Pancreas (tissue), 10 donors: ENCODE data around the gene CTDSPL. TPM values are rescaled to one million over a fixed set of nuclear protein-coding genes. Genes with fewer than 3 reads are reported as not detected.

Source experiments
- ATAC-seq, 4 donors: fragments of 200-7000 bp; cut with Tn5 transposase; one replicate each; pipeline versions ENCODE4 v1.8.0 to v1.9.1; 2020; ENCODE audit warnings: mild to moderate bottlenecking in 4 of 4, moderate library complexity in 4 of 4
- DNase-seq, 6 donors: peaks; one replicate each; pipeline ENCODE4 v3.0.0-alpha.2; 2020
- FAIRE-seq: peaks from 2 replicates; lab custom pipeline; 2012; peaks lifted over from hg19 to GRCh38; lab: Jason Lieb, UNC
- H3K27ac ChIP-seq, 4 donors: fragments of 200-600 bp; sonication (generic); 1 replicate in 3 of 4; 2 replicates in 1 of 4; pipeline versions ENCODE4 v1.5.0 to v1.8.0; 2020
- H3K27me3 ChIP-seq, 4 donors: fragments of 200-600 bp; one replicate each; pipeline ENCODE4 v1.8.0; 2021
- H3K36me3 ChIP-seq, 3 donors: fragments of 200-600 bp; sonication (generic) in 1 of 3; one replicate each; pipeline versions ENCODE4 v1.5.0 to v1.8.0; 2020 to 2021
- H3K4me1 ChIP-seq, 3 donors: fragments of 200-600 bp; one replicate each; pipeline ENCODE4 v1.8.0; 2021
- H3K4me3 ChIP-seq, 4 donors: fragments of 200-600 bp; sonication (generic) in 2 of 4; one replicate each; pipeline versions ENCODE4 v1.5.0 to v1.8.0; 2020 to 2021
- H3K9me3 ChIP-seq, 4 donors: fragments of 200-600 bp; one replicate each; pipeline ENCODE4 v1.8.0; 2021
- WGBS, 2 donors: extraction: QIAGEN DNeasy Blood & Tissue Kit; methylation state at CpG; one replicate each; pipeline ENCODE4 v1.1.7; 2013; 5-methylcytosine and 5-hydroxymethylcytosine counted together
- intact Hi-C, 3 donors: fragments of 100-400 bp; cut with DNase I; formaldehyde crosslinking; loops; one replicate each; pipeline versions ENCODE4 v1.11.1 to v1.14.2; 2022
- polyA plus RNA-seq, 2 donors: library from polyadenylated mRNA; stranded (reverse); fragments of 200-250 nt; gene quantifications; one replicate each; pipeline ENCODE4 v1.2.3, GENCODE V29; 2013
- total RNA-seq, 6 donors: library from RNA; stranded (reverse); fragmentation: NEBNext Ultra II Directional in 4 of 6; extraction: Animal tissue kit (Norgen Biotek cat#: 25700) in 4 of 6; gene quantifications; one replicate each; pipeline versions ENCODE4 v1.2.1 to v1.2.4, GENCODE V29; 2021 to 2023
- TF ChIP-seq, protein P1 (sequence below), 4 donors: fragments of 200-600 bp; sonication (generic) in 3 of 4; IDR thresholded peaks; one replicate each; pipeline versions ENCODE4 v1.5.0 to v1.8.0; 2021; ENCODE audit warnings: antibody characterized with exemption in 4 of 4
- donor health status: healthy with polysubstance abuse.
- donor health status: DM: no; HTN: no; CAD: no; lungs with moderate emphysema.
- donor health status: DM: no; HTN: no; CAD: no.
- donor health status: control.
- donor health status: control.
- donor health status: Bipolar disorder and iron deficiency.
- donor health status: DM: yes; HTN: yes; CAD: no.
- donor health status: DM: no; HTN: no; CAD: no.
- donor health status: DM: no; HTN: no; CAD: no.
- donor health status: DM: yes; HTN: yes; CAD: no.

CTDSPL gene
- total and polyA plus RNA-seq, 8 donors, result 8.4 to 34.8 (median 15.4) TPM

DNA sequence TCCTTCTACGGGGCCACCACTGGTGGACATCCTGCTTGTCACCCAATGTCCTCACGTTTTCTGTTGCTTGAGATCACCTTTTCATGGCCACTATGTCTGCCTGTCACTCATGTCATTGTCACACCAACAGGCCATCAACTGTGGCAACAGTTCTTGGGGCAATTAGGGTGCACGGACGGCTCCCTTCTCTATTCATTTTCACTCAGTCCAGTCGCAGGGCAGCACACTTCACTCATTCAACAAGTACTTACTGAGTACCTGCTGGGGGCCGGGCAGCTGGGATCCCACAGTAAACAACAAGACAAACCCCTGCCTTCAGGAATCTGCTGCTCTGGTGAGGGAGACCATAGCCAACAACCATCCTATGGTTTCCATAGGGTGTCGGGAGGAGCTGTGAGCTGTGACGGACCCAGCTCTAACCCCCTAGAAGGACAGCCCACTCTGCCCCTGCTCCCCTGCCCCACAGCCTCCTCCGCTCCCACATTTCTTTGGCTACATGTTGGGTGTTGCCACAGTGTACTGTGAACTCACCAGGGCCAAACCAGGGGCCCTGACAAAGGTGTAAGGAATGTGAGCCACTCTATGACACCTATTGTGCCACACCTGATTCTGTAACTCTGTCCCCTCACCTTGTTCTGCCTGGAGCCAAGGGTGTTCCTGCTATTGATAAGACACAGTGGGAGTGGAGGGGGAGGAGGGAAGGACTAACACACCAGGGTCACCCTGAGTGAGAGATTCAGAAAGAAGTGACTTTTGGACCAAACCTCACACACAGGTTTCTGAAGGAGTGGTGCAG, 130.8 kb downstream of the CTDSPL start:
- WGBS, 2 donors, result 88 to 90% methylated on average over 9 of the region's 9 CpGs
- Histone ChIP-seq H3K36me3 (no peaks in the 10 kb centered on the region), H3K9me3 (no peaks in the 10 kb centered on the region), H3K27me3 (no peaks in the 10 kb centered on the region), H3K4me1 (peaks cover under 1 to 8% (median 8%) of the 10 kb centered on the region in 3 donors), H3K27ac (peak overlapping the region in 1 of 4 donors; percentile 6), H3K4me3 (no peak overlapping the region)
- TF ChIP-seq, protein P1, sequence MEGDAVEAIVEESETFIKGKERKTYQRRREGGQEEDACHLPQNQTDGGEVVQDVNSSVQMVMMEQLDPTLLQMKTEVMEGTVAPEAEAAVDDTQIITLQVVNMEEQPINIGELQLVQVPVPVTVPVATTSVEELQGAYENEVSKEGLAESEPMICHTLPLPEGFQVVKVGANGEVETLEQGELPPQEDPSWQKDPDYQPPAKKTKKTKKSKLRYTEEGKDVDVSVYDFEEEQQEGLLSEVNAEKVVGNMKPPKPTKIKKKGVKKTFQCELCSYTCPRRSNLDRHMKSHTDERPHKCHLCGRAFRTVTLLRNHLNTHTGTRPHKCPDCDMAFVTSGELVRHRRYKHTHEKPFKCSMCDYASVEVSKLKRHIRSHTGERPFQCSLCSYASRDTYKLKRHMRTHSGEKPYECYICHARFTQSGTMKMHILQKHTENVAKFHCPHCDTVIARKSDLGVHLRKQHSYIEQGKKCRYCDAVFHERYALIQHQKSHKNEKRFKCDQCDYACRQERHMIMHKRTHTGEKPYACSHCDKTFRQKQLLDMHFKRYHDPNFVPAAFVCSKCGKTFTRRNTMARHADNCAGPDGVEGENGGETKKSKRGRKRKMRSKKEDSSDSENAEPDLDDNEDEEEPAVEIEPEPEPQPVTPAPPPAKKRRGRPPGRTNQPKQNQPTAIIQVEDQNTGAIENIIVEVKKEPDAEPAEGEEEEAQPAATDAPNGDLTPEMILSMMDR (IDR thresholded peaks at IDR 0.05), result no peak
- intact Hi-C loops, result no loop called here
- DNase-seq (peak in 2 of 6 donors; percentile 34), ATAC-seq (peak in 3 of 4 donors; percentile 29 to 43 (median 34)), FAIRE-seq (no peak)

DNA sequence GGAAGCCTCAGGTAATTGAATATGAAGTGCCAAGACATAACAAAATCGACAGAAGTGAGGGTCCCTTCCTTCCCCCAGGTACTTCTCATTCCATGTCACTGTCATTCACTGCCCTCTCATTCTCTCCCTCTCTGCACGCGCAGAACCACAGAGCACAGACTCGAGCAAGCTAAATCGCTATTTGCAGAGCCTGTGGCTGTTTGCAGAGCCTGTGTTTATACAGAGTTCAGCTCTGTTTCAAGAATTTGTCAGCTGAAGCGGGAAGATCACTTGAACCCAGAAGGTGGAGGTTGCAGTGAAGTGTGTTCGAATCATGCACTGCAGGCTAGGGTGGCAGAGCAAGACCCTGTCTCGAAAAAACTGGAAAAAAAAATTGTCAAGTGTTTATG, 131.4 kb downstream of the CTDSPL start:
- TF ChIP-seq, protein P1 (IDR thresholded peaks at IDR 0.05), result no peak
- Histone ChIP-seq H3K36me3 (no peaks in the 10 kb centered on the region), H3K27me3 (no peaks in the 10 kb centered on the region), H3K27ac (peak overlapping the region in 1 of 4 donors; percentile 6), H3K4me1 (peaks cover under 1 to 9% (median 7%) of the 10 kb centered on the region in 3 donors), H3K4me3 (no peak overlapping the region), H3K9me3 (no peaks in the 10 kb centered on the region)
- no peak for ATAC-seq
- FAIRE-seq, result no peak
- intact Hi-C loops, result no loop called here
- DNase-seq, result peak in 1 of 6 donors; percentile 15
- WGBS, 2 donors, result 43 to 56% methylated on average over 8 of the region's 8 CpGs

DNA sequence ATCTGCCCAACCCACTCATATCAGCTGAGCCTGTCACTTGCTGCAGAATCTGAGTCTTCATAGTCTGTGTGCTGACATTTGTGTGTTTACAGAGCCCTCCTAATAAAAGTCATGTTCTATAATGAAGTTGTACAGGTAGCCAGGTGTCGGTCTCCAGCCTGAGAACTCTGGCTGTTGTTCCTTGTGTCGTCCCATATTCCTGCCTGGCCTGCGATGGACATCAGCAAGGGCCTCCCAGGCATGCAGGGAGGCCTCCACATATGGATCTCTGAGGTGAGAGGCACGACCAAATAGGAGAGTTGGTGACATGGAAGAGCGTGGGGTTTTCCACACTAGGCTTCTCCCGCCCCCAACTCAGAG, 131.8 kb downstream of the CTDSPL start:
- Histone ChIP-seq H3K4me1 (peaks cover 4 to 13% (median 11%) of the 10 kb centered on the region in 3 donors), H3K4me3 (peak overlapping the region in 2 of 4 donors; percentile 13 to 41), H3K27me3 (no peaks in the 10 kb centered on the region), H3K27ac (peak overlapping the region in 3 of 4 donors; percentile 42 to 63 (median 58)), H3K36me3 (no peaks in the 10 kb centered on the region), H3K9me3 (no peaks in the 10 kb centered on the region)
- WGBS, 2 donors, result 80 to 81% methylated on average over 6 of the region's 6 CpGs
- intact Hi-C loops, result no loop called here
- FAIRE-seq, result no peak
- no peak for DNase-seq
- TF ChIP-seq, protein P1 (IDR thresholded peaks at IDR 0.05), result no peak
- ATAC-seq, result no peak

DNA sequence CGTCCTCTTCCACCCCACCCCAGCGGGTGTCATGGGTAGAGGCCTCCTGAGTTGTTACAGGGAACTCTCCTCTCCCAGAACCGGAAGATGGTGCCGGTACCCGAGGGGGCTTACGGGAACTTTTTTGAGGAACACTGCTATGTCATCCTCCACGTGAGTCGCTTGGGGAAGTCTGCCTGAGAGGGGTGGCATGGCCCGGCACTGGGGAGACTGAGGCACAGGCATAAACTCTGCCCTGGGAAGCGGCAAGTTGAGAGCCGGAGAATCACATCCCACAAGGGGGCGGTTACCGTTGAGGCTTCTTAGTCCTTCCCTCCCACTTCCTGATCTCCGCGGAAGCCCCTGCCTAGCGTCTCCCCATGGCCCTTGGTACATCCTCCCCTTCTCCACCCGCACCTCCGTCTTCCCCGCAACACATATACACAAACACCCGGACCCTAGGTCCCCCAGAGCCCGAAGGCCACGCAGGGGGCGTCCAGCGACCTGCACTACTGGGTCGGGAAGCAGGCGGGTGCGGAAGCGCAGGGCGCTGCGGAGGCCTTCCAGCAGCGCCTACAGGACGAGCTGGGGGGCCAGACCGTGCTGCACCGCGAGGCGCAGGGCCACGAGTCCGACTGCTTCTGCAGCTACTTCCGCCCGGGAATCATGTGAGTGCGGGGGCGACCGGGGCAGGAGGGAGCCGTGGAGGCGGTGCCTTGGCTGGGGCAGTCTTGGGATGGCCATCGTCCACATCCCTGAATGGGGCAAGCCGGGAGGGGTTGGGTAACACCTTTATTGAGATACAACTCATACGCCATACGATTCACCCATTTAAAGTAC, 132.3 kb downstream of the CTDSPL start:
- peak; percentile 27 to 74 (median 62) for DNase-seq
- Histone ChIP-seq H3K4me3 (peak overlapping the region in 3 of 4 donors; percentile 10 to 41 (median 13)), H3K9me3 (no peaks in the 10 kb centered on the region), H3K4me1 (peaks cover 6 to 14% (median 12%) of the 10 kb centered on the region in 3 donors), H3K36me3 (no peaks in the 10 kb centered on the region), H3K27me3 (no peaks in the 10 kb centered on the region), H3K27ac (peak overlapping the region in 3 of 4 donors; percentile 42 to 63 (median 58))
- intact Hi-C loops, result no loop called here
- TF ChIP-seq, protein P1 (IDR thresholded peaks at IDR 0.05), result no peak
- ATAC-seq, result peak in 3 of 4 donors; percentile 7 to 40 (median 13)
- no peak for FAIRE-seq
- whole genome bisulfite sequencing, 2 donors, result 61 to 67% methylated on average over 49 of the region's 49 CpGs
